Measurements from ENCODE around the gene TMEM163. TPM values are rescaled to one million over a fixed set of nuclear protein-coding genes. Genes with fewer than 3 reads are reported as not detected.
"Not testable (repeated sequence)": the region's sequence is repeated elsewhere in the genome, so short reads cannot be mapped to it uniquely, and the experiment has no call there.

The TMEM163 gene
- total RNA-seq, 1 donor from 2014 or later = 16.3 TPM

- DNase-seq (ENCODE audit: low spot score in 2 of 2) (no peak), FAIRE-seq (no peak)
These were observed 93.5 kb downstream of the TMEM163 start for GRCh38 chr2:134625311-134625710.

GRCh38 chr2:134623796-134624195, 95.0 kb downstream of the TMEM163 start:
- DNase-seq (ENCODE audit: low spot score in 2 of 2) (no peak), FAIRE-seq (no peak)

- DNase-seq (ENCODE audit: low spot score in 2 of 2) = no peak
- no peak for FAIRE-seq
These were observed 95.8 kb downstream of the TMEM163 start for GRCh38 chr2:134623046-134623445.

- no peak for DNase-seq (ENCODE audit: low spot score in 2 of 2)
These were observed 96.7 kb downstream of the TMEM163 start for GRCh38 chr2:134621939-134622705.

GRCh38 chr2:134619250-134619649, 99.5 kb downstream of the TMEM163 start:
- FAIRE-seq (no peak), DNase-seq (ENCODE audit: low spot score in 2 of 2) (no peak)

More at GRCh38 chr2:134621939-134622705, 96.7 kb downstream of the TMEM163 start:
- no peak for FAIRE-seq

GRCh38 chr2:134615480-134615879, 103.3 kb downstream of the TMEM163 start:
- not testable (repeated sequence) for FAIRE-seq

GRCh38 chr2:134611316-134611715, 107.5 kb downstream of the TMEM163 start:
- FAIRE-seq = no peak

More at GRCh38 chr2:134615480-134615879, 103.3 kb downstream of the TMEM163 start:
- DNase-seq (ENCODE audit: low spot score in 2 of 2) = not testable (repeated sequence)

GRCh38 chr2:134610871-134611270, 107.9 kb downstream of the TMEM163 start:
- FAIRE-seq = no peak
- no peak for DNase-seq (ENCODE audit: low spot score in 2 of 2)

More at GRCh38 chr2:134611316-134611715, 107.5 kb downstream of the TMEM163 start:
- no peak for DNase-seq (ENCODE audit: low spot score in 2 of 2)

GRCh38 chr2:134609924-134610513, 108.8 kb downstream of the TMEM163 start:
- FAIRE-seq = no peak
- DNase-seq (ENCODE audit: low spot score in 2 of 2) = no peak

- no peak for DNase-seq (ENCODE audit: low spot score in 2 of 2)
- FAIRE-seq = no peak
These were observed 114.8 kb downstream of the TMEM163 start for GRCh38 chr2:134603966-134604365.

- DNase-seq (ENCODE audit: low spot score in 2 of 2) = no peak
- FAIRE-seq = no peak
These were observed 116.1 kb downstream of the TMEM163 start for GRCh38 chr2:134602666-134603065.

GRCh38 chr2:134601264-134601663, 117.5 kb downstream of the TMEM163 start:
- DNase-seq (ENCODE audit: low spot score in 2 of 2) = no peak
- FAIRE-seq = no peak

GRCh38 chr2:134600208-134600607, 118.6 kb downstream of the TMEM163 start:
- DNase-seq (ENCODE audit: low spot score in 2 of 2) (no peak), FAIRE-seq (no peak)

GRCh38 chr2:134599236-134599635, 119.6 kb downstream of the TMEM163 start:
- no peak for FAIRE-seq
- no peak for DNase-seq (ENCODE audit: low spot score in 2 of 2)

- FAIRE-seq = no peak
- no peak for DNase-seq (ENCODE audit: low spot score in 2 of 2)
These were observed 124.4 kb downstream of the TMEM163 start for GRCh38 chr2:134594399-134594798.

- FAIRE-seq = no peak
- no peak for DNase-seq (ENCODE audit: low spot score in 2 of 2)
These were observed 125.3 kb downstream of the TMEM163 start for GRCh38 chr2:134593519-134593918.

- no peak for FAIRE-seq
These were observed 126.4 kb downstream of the TMEM163 start for GRCh38 chr2:134592377-134592776.

GRCh38 chr2:134591526-134591925, 127.3 kb downstream of the TMEM163 start:
- FAIRE-seq (no peak), DNase-seq (ENCODE audit: low spot score in 2 of 2) (no peak)

More at GRCh38 chr2:134592377-134592776, 126.4 kb downstream of the TMEM163 start:
- no peak for DNase-seq (ENCODE audit: low spot score in 2 of 2)

- no peak for DNase-seq (ENCODE audit: low spot score in 2 of 2)
- FAIRE-seq = no peak
These were observed 128.1 kb downstream of the TMEM163 start for GRCh38 chr2:134590679-134591078.

GRCh38 chr2:134589171-134590083, 129.4 kb downstream of the TMEM163 start:
- not testable (repeated sequence) for FAIRE-seq; DNase-seq (ENCODE audit: low spot score in 2 of 2)

GRCh38 chr2:134588556-134588955, 130.2 kb downstream of the TMEM163 start:
- DNase-seq (ENCODE audit: low spot score in 2 of 2) (no peak), FAIRE-seq (no peak)
